ENCODE results near the gene FAM222A.

DNA sequence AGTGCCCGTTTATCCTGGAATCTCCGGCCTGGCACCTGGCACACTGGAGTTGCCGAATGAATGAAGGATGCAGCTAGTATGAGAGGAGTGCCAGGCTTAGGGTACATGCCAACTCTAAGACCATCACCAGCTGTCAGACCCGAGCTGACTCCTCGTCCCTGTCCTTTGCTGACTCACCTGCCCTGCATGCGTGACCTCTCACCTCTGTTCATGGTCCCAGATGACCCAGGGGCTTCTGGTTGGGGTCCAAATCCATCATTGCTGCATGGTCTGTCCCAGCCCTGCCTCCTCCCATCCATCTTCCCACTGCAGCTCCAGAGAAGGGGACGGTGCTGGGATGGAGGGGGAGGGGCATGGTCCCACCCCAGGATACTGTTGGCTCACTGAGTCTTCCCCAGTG, 9.9 kb upstream of the FAM222A start:
- TF ChIP-seq, protein P1, sequence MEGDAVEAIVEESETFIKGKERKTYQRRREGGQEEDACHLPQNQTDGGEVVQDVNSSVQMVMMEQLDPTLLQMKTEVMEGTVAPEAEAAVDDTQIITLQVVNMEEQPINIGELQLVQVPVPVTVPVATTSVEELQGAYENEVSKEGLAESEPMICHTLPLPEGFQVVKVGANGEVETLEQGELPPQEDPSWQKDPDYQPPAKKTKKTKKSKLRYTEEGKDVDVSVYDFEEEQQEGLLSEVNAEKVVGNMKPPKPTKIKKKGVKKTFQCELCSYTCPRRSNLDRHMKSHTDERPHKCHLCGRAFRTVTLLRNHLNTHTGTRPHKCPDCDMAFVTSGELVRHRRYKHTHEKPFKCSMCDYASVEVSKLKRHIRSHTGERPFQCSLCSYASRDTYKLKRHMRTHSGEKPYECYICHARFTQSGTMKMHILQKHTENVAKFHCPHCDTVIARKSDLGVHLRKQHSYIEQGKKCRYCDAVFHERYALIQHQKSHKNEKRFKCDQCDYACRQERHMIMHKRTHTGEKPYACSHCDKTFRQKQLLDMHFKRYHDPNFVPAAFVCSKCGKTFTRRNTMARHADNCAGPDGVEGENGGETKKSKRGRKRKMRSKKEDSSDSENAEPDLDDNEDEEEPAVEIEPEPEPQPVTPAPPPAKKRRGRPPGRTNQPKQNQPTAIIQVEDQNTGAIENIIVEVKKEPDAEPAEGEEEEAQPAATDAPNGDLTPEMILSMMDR (IDR thresholded peaks at IDR 0.05): no peak
- TF ChIP-seq POLR2AphosphoS5 (IDR thresholded peaks at IDR 0.05): no peak
